K562 (cell line): ENCODE results near the gene GJD4. TPM values are rescaled to one million over a fixed set of nuclear protein-coding genes. Genes with fewer than 3 reads are reported as not detected.

Experiments used
- ARID3B ChIP-seq: fragments of 250-450 bp; sonication (Bioruptor Pico); IDR thresholded peaks from 2 replicates; pipeline ENCODE4 v1.4.0; 2020; ENCODE audit warnings: borderline replicate concordance
- BRCA1 ChIP-seq, 2 experiments: fragments of 450-650 bp in 1 of 2; sonication (generic) in 1 of 2; formaldehyde crosslinking in 1 of 2; IDR thresholded peaks; 2 replicates each; pipeline versions ENCODE4 v1.5.0 to v1.6.1; 2017 to 2020; ENCODE audit warnings: mild to moderate bottlenecking in 1 of 2, missing genetic modification reagents in 1 of 2
- CEBPB ChIP-seq: fragments of 450-650 bp; IDR thresholded peaks from 2 replicates; pipeline ENCODE4 v1.6.1; 2016; ENCODE audit warnings: missing genetic modification characterization, missing compliant biosample characterization
- DNMT1 ChIP-seq: fragments of 450-650 bp; IDR thresholded peaks from 2 replicates; pipeline ENCODE4 v1.6.1; 2016; ENCODE audit warnings: antibody characterized with exemption, mild to moderate bottlenecking
- ELF2 ChIP-seq: fragments of 250-450 bp; sonication (Bioruptor Pico); IDR thresholded peaks from 2 replicates; pipeline ENCODE4 v1.5.0; 2021; ENCODE audit warnings: mild to moderate bottlenecking
- EP300 ChIP-seq: IDR thresholded peaks from 2 replicates; pipeline ENCODE4 v1.6.1; 2012; ENCODE audit warnings: low read length, improper control_type of control experiment
- HMGXB4 ChIP-seq: sonication (generic); formaldehyde crosslinking; IDR thresholded peaks from 2 replicates; pipeline ENCODE4 v1.8.1; 2023; ENCODE audit warnings: mild to moderate bottlenecking, missing genetic modification reagents
- HNRNPH1 ChIP-seq: fragments of 200-400 bp; formaldehyde crosslinking; optimal IDR thresholded peaks from 2 replicates; pipeline ENCODE3; 2017; ENCODE audit warnings: low read depth, mild to moderate bottlenecking, low read length, moderate library complexity
- IRF2 ChIP-seq: sonication (generic); formaldehyde crosslinking; IDR thresholded peaks from 2 replicates; pipeline ENCODE4 v1.8.1; 2022; ENCODE audit warnings: mild to moderate bottlenecking, missing genetic modification reagents
- KLF1 ChIP-seq: fragments of 450-650 bp; IDR thresholded peaks from 2 replicates; pipeline ENCODE4 v1.6.1; 2016; ENCODE audit warnings: missing genetic modification characterization, missing compliant biosample characterization
- KLF16 ChIP-seq: IDR thresholded peaks from 2 replicates; pipeline ENCODE4 v1.6.1; 2016; ENCODE audit warnings: antibody characterized with exemption
- MYC ChIP-seq, 2 experiments: fragments of 250-450 bp in 1 of 2; sonication (Bioruptor Pico) in 1 of 2; IDR thresholded peaks; 2 replicates each; pipeline versions ENCODE4 v1.5.1 to v1.6.1; 2012 to 2021; ENCODE audit warnings: low read depth in 2 of 2, borderline replicate concordance in 1 of 2, improper control_type of control experiment in 1 of 2, low read length in 1 of 2, mild to moderate bottlenecking in 1 of 2, moderate library complexity in 1 of 2
- REST ChIP-seq, 2 experiments: fragments of 450-650 bp; formaldehyde crosslinking in 1 of 2; IDR thresholded peaks; 2 replicates each; pipeline versions ENCODE4 v1.4.0 to v1.6.1; 2014 to 2020; ENCODE audit warnings: mild to moderate bottlenecking in 2 of 2, borderline replicate concordance in 1 of 2, low read depth in 1 of 2
- TAL1 ChIP-seq: fragments of 450-650 bp; IDR thresholded peaks from 2 replicates; pipeline ENCODE4 v1.6.1; 2016; ENCODE audit warnings: mild to moderate bottlenecking
- ZBTB43 ChIP-seq: sonication (generic); formaldehyde crosslinking; IDR thresholded peaks from 2 replicates; pipeline ENCODE4 v1.8.0; 2023; ENCODE audit warnings: mild to moderate bottlenecking, missing genetic modification reagents
- ZNF766 ChIP-seq: fragments of 200-800 bp; sonication (Bioruptor generic); conservative IDR thresholded peaks from 2 replicates; pipeline ENCODE4 v1.6.1; 2016; ENCODE audit warnings: missing genetic modification characterization, missing compliant biosample characterization
- polyA plus RNA-seq, 8 experiments: library from polyadenylated mRNA; depleted of rRNA in 4 of 8; stranded (reverse) in 5 of 8; unstranded in 3 of 8; fragments of >200 nt; fragmentation: Nextera tagmentation in 2 of 8; fragmentation: Illumina TruSeq in 1 of 8; extraction: Ambion mirVana in 2 of 8; extraction: Trizol in 1 of 8; gene quantifications; 2 replicates each; pipeline versions ENCODE4 v1.2.1 to v1.2.3, GENCODE V29; 2011 to 2014; ENCODE audit warnings: inconsistent platforms in 1 of 8, missing spikeins in 1 of 8
- total RNA-seq, 7 experiments: library from RNA; depleted of rRNA in 6 of 7; stranded (reverse); fragments of >200 nt in 6 of 7; fragmentation: Illumina TruSeq in 2 of 7; extraction: Trizol in 2 of 7; gene quantifications; 2 replicates each; pipeline versions ENCODE4 v1.2.1 to v1.2.3, GENCODE V29; 2011 to 2021; ENCODE audit warnings: low replicate concordance in 1 of 7

GJD4 gene
- total and polyA plus RNA-seq, 9 of the 15 experiments (the other 6 are each of a cell fraction or from before 2014, with no cell fraction given): not detected

GRCh38 chr10:35635576-35635975 lies 30.4 kb downstream of the GJD4 start (continued):
- TF ChIP-seq ELF2 (CRISPR knock-in tag) (peak; percentile 61; the same call in 1 of the 2 replicates), IRF2 (CRISPR knock-in tag) (no peak), HMGXB4 (CRISPR knock-in tag) (no peak), EP300 (no peak), ARID3B (CRISPR knock-in tag) (no peak), REST (IDR thresholded peaks at IDR 0.05; ENCODE audit: borderline replicate concordance) (peak; percentile 83), REST (CRISPR knock-in tag; IDR thresholded peaks at IDR 0.05; ENCODE audit: low read depth) (no peak), MYC (IDR thresholded peaks at IDR 0.05; ENCODE audit: low read depth, low read length) (peak; percentile 37; the same call in 1 of the 2 replicates), MYC (CRISPR knock-in tag; IDR thresholded peaks at IDR 0.05; ENCODE audit: borderline replicate concordance, low read depth) (no peak), ZBTB43 (no peak), HNRNPH1 (no peak), ZNF766 (no peak), DNMT1 (no peak), BRCA1 (IDR thresholded peaks at IDR 0.05) (no peak), BRCA1 (CRISPR knock-in tag; IDR thresholded peaks at IDR 0.05) (no peak), CEBPB (no peak), KLF16 (no peak), TAL1 (no peak), KLF1 (tag) (no peak)
